Measurements from ENCODE around the gene PCGF6. TPM values are rescaled to one million over a fixed set of nuclear protein-coding genes. Genes with fewer than 3 reads are reported as not detected.

PCGF6 gene
- total and polyA plus RNA-seq, 2 experiments from 2014 or later = 9.7 to 12.6 TPM

DNA sequence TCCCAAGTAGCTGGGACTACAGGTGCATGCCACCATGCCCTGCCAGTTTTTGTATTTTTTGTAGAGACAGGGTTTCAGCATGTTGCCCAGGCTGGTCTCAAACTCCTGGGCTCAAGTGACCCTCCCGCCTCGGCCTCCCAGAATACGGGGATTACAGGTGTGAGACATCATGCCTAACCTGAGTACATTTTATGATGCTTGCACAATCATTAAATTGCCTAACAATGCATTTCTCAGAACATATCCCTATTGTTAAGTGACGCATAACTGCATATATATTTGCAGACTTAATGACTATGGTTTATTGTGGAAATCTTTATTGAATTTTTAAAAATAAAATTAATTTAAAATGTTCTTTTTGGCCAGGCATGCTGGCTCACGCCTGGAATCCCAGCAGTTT is 43.3 kb downstream of the PCGF6 start:
- Histone ChIP-seq H4K20me1 (ENCODE audit: insufficient read depth) (no peaks in the 10 kb centered on the region), H3K9me2 (ENCODE audit: insufficient read depth) (no peaks in the 10 kb centered on the region), H3K36me3 (ENCODE audit: low read depth) (no peaks in the 10 kb centered on the region; the same call in 1 of the 2 replicates), H3F3A (ENCODE audit: insufficient read depth) (no peaks in the 10 kb centered on the region), H3K27ac (no peak overlapping the region), H3K4me3 (no peak overlapping the region), H2AFZ (no peak overlapping the region), H3K4me2 (ENCODE audit: unreplicated experiment) (no peak overlapping the region), H3K4me1 (ENCODE audit: insufficient read depth) (no peaks in the 10 kb centered on the region), H3K79me2 (ENCODE audit: insufficient read depth) (no peaks in the 10 kb centered on the region), H3K27me3 (replicated peaks; ENCODE audit: insufficient read depth) (no peaks in the 10 kb centered on the region), H3K9ac (no peak overlapping the region), H3K9me3 (ENCODE audit: low read depth) (no peaks in the 10 kb centered on the region)
- no peak for DNase-seq
- in situ Hi-C loops (cut with MboI) = no loop called here
- WGBS, 2 experiments (ENCODE audit: low coverage in 1 of 2, low lambda C conversion rate in 2 of 2, missing lambda C conversion rate in 2 of 2) = 88 to 91% methylated on average over 5 of the region's 5 CpGs
- no peak for TF ChIP-seq EZH2 (IDR thresholded peaks at IDR 0.05; ENCODE audit: insufficient read depth, poor library complexity, severe bottlenecking)
- no peak for TF ChIP-seq EZH2phosphoT487 (IDR thresholded peaks at IDR 0.05; ENCODE audit: insufficient read depth, low read depth)

DNA sequence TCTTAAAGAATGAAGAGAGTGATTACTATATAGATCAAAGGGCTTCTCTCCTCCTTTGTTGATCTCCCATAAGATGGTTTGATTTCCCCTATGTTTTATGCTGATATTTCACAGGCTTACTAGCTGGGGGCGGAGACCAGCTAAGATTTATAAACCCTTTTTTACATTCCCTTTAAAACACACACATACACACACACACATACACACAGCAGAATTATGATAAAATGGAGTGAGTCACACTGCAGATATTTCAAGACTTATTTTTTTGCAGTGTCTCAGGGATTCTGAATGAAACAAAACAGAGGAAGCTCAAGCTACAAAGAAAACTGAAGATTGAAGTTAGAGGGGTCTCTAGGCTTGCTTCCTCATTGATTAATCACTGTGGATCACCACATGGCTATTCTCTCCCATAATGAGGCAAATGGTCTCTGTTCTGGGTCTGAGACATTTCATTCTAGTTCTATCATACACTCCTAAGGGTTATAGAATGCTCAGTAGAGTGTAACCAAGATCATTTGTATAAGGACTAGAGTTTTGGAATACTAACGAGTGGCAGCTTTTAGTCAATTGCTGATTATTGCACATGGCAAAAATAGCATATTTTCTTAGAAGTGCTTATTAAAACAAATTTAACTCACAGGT is 55.4 kb downstream of the PCGF6 start:
- H3K4me2 ChIP-seq (ENCODE audit: unreplicated experiment) = no peak overlapping the region
- peaks cover 7% of the 10 kb centered on the region for H3K4me1 ChIP-seq (ENCODE audit: insufficient read depth)
- no peak overlapping the region for H2AFZ ChIP-seq
- in situ Hi-C loops (cut with MboI) = no loop called here
- no peaks in the 10 kb centered on the region for H3F3A ChIP-seq (ENCODE audit: insufficient read depth)
- H3K27me3 ChIP-seq (replicated peaks; ENCODE audit: insufficient read depth) = 0 out of 2 replicates have a peak, but pooled peaks cover under 1% of the 10 kb centered on the region
- H3K79me2 ChIP-seq (ENCODE audit: insufficient read depth) = no peaks in the 10 kb centered on the region
- H3K36me3 ChIP-seq (ENCODE audit: low read depth) = no peaks in the 10 kb centered on the region
- H3K9ac ChIP-seq = no peak overlapping the region
- no peak overlapping the region for H3K4me3 ChIP-seq
- H3K9me2 ChIP-seq (ENCODE audit: insufficient read depth) = no peaks in the 10 kb centered on the region
- no peak overlapping the region for H3K27ac ChIP-seq
- H4K20me1 ChIP-seq (ENCODE audit: insufficient read depth) = no peaks in the 10 kb centered on the region
- WGBS, 2 experiments (ENCODE audit: low coverage in 1 of 2, low lambda C conversion rate in 2 of 2, missing lambda C conversion rate in 2 of 2) = 48 to 54% methylated on average over 2 of the region's 2 CpGs
- TF ChIP-seq EZH2 (IDR thresholded peaks at IDR 0.05; ENCODE audit: insufficient read depth, poor library complexity, severe bottlenecking) = no peak
- peak; percentile 76 for DNase-seq
- no peaks in the 10 kb centered on the region for H3K9me3 ChIP-seq (ENCODE audit: low read depth)

DNA sequence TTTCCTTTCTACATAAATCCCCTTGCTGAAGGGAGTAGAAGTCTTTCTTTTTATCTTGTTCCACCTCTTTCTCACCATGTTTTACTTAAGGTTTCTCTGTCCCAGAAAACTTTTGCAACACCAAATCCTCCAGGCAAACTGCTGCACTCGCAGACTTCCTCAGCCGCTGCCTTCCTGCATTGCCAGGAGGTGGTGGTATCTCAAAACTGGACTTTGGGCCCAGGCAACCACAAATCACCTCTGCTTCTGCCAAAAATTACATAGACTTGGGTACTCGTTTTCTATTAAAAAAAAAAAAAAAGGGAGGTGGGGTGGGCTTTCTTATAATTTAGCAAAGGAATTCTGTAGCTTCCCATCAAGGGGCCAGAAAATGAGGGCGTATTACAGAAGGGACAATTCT is 59.4 kb downstream of the PCGF6 start:
- no peak overlapping the region for H2AFZ ChIP-seq
- H3K4me2 ChIP-seq (ENCODE audit: unreplicated experiment) = no peak overlapping the region
- peaks cover 7% of the 10 kb centered on the region for H3K4me1 ChIP-seq (ENCODE audit: insufficient read depth)
- H3F3A ChIP-seq (ENCODE audit: insufficient read depth) = no peaks in the 10 kb centered on the region
- H3K79me2 ChIP-seq (ENCODE audit: insufficient read depth) = no peaks in the 10 kb centered on the region
- H3K27me3 ChIP-seq (replicated peaks; ENCODE audit: insufficient read depth) = peaks cover 35% of the 10 kb centered on the region
- H3K9ac ChIP-seq = no peak overlapping the region
- in situ Hi-C loops (cut with MboI) = no loop called here
- H4K20me1 ChIP-seq (ENCODE audit: insufficient read depth) = no peaks in the 10 kb centered on the region
- H3K36me3 ChIP-seq (ENCODE audit: low read depth) = no peaks in the 10 kb centered on the region
- H3K27ac ChIP-seq = no peak overlapping the region
- DNase-seq = no peak
- no peak overlapping the region for H3K4me3 ChIP-seq
- H3K9me2 ChIP-seq (ENCODE audit: insufficient read depth) = no peaks in the 10 kb centered on the region
- no peaks in the 10 kb centered on the region for H3K9me3 ChIP-seq (ENCODE audit: low read depth)
- no peak for TF ChIP-seq EZH2phosphoT487 (IDR thresholded peaks at IDR 0.05; ENCODE audit: insufficient read depth, low read depth)
- no peak for TF ChIP-seq EZH2 (IDR thresholded peaks at IDR 0.05; ENCODE audit: insufficient read depth, poor library complexity, severe bottlenecking)
- WGBS, 2 experiments (ENCODE audit: low coverage in 1 of 2, low lambda C conversion rate in 2 of 2, missing lambda C conversion rate in 2 of 2) = 65 to 68% methylated on average over 4 of the region's 4 CpGs

DNA sequence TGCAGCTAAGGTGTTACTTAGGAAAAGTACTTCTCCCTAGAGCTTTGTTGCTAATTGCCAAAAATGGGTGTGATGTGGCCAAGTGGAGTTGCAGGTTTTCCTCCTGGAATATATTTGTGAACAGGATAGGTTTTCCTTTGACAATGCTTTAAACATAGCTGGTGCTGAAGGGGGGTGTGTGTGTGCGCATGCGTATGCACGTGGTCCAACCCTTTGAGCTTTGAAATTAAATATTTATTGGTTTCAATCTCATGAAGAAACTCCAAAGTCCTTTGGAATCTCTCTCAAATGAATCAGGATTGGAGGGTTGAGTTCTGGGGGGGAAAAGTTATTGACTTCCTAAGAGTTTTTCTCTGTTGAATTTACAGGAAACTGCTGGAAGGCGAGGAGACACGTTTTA is 62.9 kb downstream of the PCGF6 start:
- in situ Hi-C loops (cut with MboI) = no loop called here
- DNase-seq = no peak
- Histone ChIP-seq H3K9me3 (ENCODE audit: low read depth) (no peaks in the 10 kb centered on the region), H3K4me3 (no peak overlapping the region), H2AFZ (no peak overlapping the region), H3K4me1 (ENCODE audit: insufficient read depth) (no peaks in the 10 kb centered on the region), H3K27ac (no peak overlapping the region), H3K9ac (no peak overlapping the region), H3K36me3 (ENCODE audit: low read depth) (no peaks in the 10 kb centered on the region), H4K20me1 (ENCODE audit: insufficient read depth) (no peaks in the 10 kb centered on the region), H3K9me2 (ENCODE audit: insufficient read depth) (no peaks in the 10 kb centered on the region), H3F3A (ENCODE audit: insufficient read depth) (no peaks in the 10 kb centered on the region), H3K79me2 (ENCODE audit: insufficient read depth) (no peaks in the 10 kb centered on the region), H3K4me2 (ENCODE audit: unreplicated experiment) (no peak overlapping the region), H3K27me3 (replicated peaks; ENCODE audit: insufficient read depth) (peaks cover 42% of the 10 kb centered on the region)
- no peak for TF ChIP-seq EZH2 (IDR thresholded peaks at IDR 0.05; ENCODE audit: insufficient read depth, poor library complexity, severe bottlenecking)
- no peak for TF ChIP-seq EZH2phosphoT487 (IDR thresholded peaks at IDR 0.05; ENCODE audit: insufficient read depth, low read depth)
- 76% methylated on average over 5 of the region's 5 CpGs for WGBS, 2 experiments (ENCODE audit: low coverage in 1 of 2, low lambda C conversion rate in 2 of 2, missing lambda C conversion rate in 2 of 2)
